Measurements from ENCODE around the gene ME2. TPM values are rescaled to one million over a fixed set of nuclear protein-coding genes. Genes with fewer than 3 reads are reported as not detected.

The ME2 gene
- total RNA-seq, 4 donors from 2014 or later: 46.1 to 62.8 (median 55.0) TPM

GRCh38 chr18:50886929-50887328 is 8.0 kb downstream of the ME2 start:
- no peak overlapping the region for H3K4me3 ChIP-seq
- no peak overlapping the region for H3K27ac ChIP-seq (replicated peaks in 1 of 4)
- TF ChIP-seq CTCF (IDR thresholded peaks at IDR 0.05): no peak
- no peak for TF ChIP-seq EP300 (IDR thresholded peaks at IDR 0.05)
- TF ChIP-seq POLR2AphosphoS5 (IDR thresholded peaks at IDR 0.05): no peak
- TF ChIP-seq POLR2A (IDR thresholded peaks at IDR 0.05; ENCODE audit: low read depth): no peak
- intact Hi-C loops (cut with DNase I): loop anchor here (10.0 kb wide), 1 partner anchor 308 kb away; the partner anchor contains the start of gene MEX3C
- H3K4me1 ChIP-seq: peaks cover 0 to 16% (median 0%) of the 10 kb centered on the region in 4 donors
- peaks cover 0 to 8% (median 0%) of the 10 kb centered on the region in 4 donors for H3K36me3 ChIP-seq
- DNase-seq (ENCODE audit: extremely low spot score): no peak
- 94% methylated on average over 7 of the region's 7 CpGs for WGBS
- H3K27me3 ChIP-seq: no peaks in the 10 kb centered on the region
- H3K9me3 ChIP-seq: no peaks in the 10 kb centered on the region

GRCh38 chr18:50895350-50896045 is 16.6 kb downstream of the ME2 start:
- WGBS: 90% methylated on average over 4 of the region's 4 CpGs
- no peaks in the 10 kb centered on the region for H3K9me3 ChIP-seq

GRCh38 chr18:50896093-50896492 is 17.2 kb downstream of the ME2 start:
- TF ChIP-seq POLR2AphosphoS5 (IDR thresholded peaks at IDR 0.05) (no peak), CTCF (IDR thresholded peaks at IDR 0.05) (no peak), POLR2A (IDR thresholded peaks at IDR 0.05; ENCODE audit: low read depth) (no peak), EP300 (IDR thresholded peaks at IDR 0.05) (no peak)
- Histone ChIP-seq H3K4me3 (no peak overlapping the region), H3K9me3 (no peaks in the 10 kb centered on the region), H3K4me1 (peaks cover 0 to 12% (median 9%) of the 10 kb centered on the region in 4 donors), H3K27ac (replicated peaks in 1 of 4) (no peak overlapping the region), H3K36me3 (peaks cover 3 to 38% (median 23%) of the 10 kb centered on the region in 4 donors), H3K27me3 (no peaks in the 10 kb centered on the region)
- no peak for DNase-seq (ENCODE audit: extremely low spot score)
- 100% methylated on average over 1 of the region's 1 CpG for WGBS
- intact Hi-C loops (cut with DNase I): no loop called here

More at GRCh38 chr18:50895350-50896045, 16.6 kb downstream of the ME2 start:
- intact Hi-C loops (cut with DNase I): no loop called here
- Histone ChIP-seq H3K27ac (replicated peaks in 1 of 4) (no peak overlapping the region), H3K36me3 (peaks cover 3 to 38% (median 23%) of the 10 kb centered on the region in 4 donors), H3K27me3 (no peaks in the 10 kb centered on the region), H3K4me1 (peaks cover 0 to 12% (median 9%) of the 10 kb centered on the region in 4 donors), H3K4me3 (no peak overlapping the region)
- TF ChIP-seq POLR2A (IDR thresholded peaks at IDR 0.05; ENCODE audit: low read depth): no peak
- no peak for TF ChIP-seq EP300 (IDR thresholded peaks at IDR 0.05)
- no peak for TF ChIP-seq POLR2AphosphoS5 (IDR thresholded peaks at IDR 0.05)
- TF ChIP-seq CTCF (IDR thresholded peaks at IDR 0.05): no peak
- no peak for DNase-seq (ENCODE audit: extremely low spot score)

GRCh38 chr18:50898919-50899318 is 20.0 kb downstream of the ME2 start:
- 100% methylated on average over 2 of the region's 2 CpGs for WGBS

More at GRCh38 chr18:50898919-50899318, 20.0 kb downstream of the ME2 start:
- Histone ChIP-seq H3K9me3 (no peaks in the 10 kb centered on the region), H3K4me3 (no peak overlapping the region), H3K36me3 (peaks cover 3 to 38% (median 23%) of the 10 kb centered on the region in 4 donors), H3K4me1 (peaks cover 0 to 4% (median 0%) of the 10 kb centered on the region in 4 donors), H3K27me3 (no peaks in the 10 kb centered on the region), H3K27ac (replicated peaks in 1 of 4) (no peak overlapping the region)
- intact Hi-C loops (cut with DNase I): no loop called here
- DNase-seq (ENCODE audit: extremely low spot score): no peak
- no peak for TF ChIP-seq CTCF (IDR thresholded peaks at IDR 0.05)
- TF ChIP-seq POLR2AphosphoS5 (IDR thresholded peaks at IDR 0.05): no peak
- no peak for TF ChIP-seq POLR2A (IDR thresholded peaks at IDR 0.05; ENCODE audit: low read depth)
- no peak for TF ChIP-seq EP300 (IDR thresholded peaks at IDR 0.05)
